Measurements from ENCODE around the gene PKHD1.

- TF ChIP-seq GATA3 (IDR thresholded peaks at IDR 0.05; ENCODE audit: low read depth, low read length) (no peak), GATA2 (IDR thresholded peaks at IDR 0.05; ENCODE audit: low read depth, low read length) (no peak)
These were observed 91.0 kb downstream of the PKHD1 start for GRCh38 chr6:51996296-51996947.

Data from SH-SY5Y (cell line).